T-helper 2 cell (primary cell): Measurements from ENCODE around the gene EFHD2.
A peak's percentile ranks its signal among the peaks of the same experiment; 100 is the strongest.
"Not testable (repeated sequence)": the region's sequence is repeated elsewhere in the genome, so short reads cannot be mapped to it uniquely, and the experiment has no call there.

Experiments used
- DNase-seq, 5 experiments: peaks; one replicate each; pipeline versions ENCODE4 v3.0.0 to v3.0.0-alpha.2; 2012 to 2022

Gene EFHD2

DNA sequence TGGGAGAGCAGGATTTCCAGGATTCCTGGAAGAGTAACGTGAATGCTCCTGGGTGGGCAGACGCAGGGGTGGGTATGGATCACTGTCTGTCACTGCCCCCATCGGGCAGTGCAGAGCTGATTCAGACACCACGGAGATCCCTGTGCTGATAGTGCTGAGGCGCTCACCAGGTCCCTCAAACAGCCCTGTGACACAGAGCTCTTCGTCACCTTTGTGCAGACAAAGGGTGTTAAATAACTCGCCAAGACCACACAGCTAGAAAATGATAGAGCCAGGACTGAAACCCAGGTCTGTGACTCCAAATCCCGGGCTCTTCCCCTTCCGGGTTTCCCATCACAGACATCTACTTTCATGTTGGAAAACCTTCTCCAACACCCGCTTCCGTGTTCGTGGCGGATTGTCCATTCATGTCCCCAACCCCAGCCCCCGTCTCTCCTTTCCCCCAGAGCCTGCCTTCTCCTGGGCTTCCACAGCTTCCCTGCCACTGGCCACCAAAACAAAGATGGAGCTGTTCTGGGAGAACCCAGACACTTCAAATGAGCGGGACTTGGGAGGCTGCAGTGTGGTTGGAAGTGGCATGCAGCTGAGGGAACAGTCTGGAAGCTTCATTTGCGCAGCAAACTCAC is 2.6 kb downstream of the EFHD2 start:
- peak in 3 of 5 experiments; percentile 48 to 85 (median 69) for DNase-seq

- DNase-seq = no peak
Observed at GRCh38 chr1:15412843-15413242, 3.2 kb downstream of the EFHD2 start.

- DNase-seq = no peak
Observed at GRCh38 chr1:15413563-15414444, 4.1 kb downstream of the EFHD2 start.

GRCh38 chr1:15414445-15414983 is 4.8 kb downstream of the EFHD2 start:
- DNase-seq = no peak

DNA sequence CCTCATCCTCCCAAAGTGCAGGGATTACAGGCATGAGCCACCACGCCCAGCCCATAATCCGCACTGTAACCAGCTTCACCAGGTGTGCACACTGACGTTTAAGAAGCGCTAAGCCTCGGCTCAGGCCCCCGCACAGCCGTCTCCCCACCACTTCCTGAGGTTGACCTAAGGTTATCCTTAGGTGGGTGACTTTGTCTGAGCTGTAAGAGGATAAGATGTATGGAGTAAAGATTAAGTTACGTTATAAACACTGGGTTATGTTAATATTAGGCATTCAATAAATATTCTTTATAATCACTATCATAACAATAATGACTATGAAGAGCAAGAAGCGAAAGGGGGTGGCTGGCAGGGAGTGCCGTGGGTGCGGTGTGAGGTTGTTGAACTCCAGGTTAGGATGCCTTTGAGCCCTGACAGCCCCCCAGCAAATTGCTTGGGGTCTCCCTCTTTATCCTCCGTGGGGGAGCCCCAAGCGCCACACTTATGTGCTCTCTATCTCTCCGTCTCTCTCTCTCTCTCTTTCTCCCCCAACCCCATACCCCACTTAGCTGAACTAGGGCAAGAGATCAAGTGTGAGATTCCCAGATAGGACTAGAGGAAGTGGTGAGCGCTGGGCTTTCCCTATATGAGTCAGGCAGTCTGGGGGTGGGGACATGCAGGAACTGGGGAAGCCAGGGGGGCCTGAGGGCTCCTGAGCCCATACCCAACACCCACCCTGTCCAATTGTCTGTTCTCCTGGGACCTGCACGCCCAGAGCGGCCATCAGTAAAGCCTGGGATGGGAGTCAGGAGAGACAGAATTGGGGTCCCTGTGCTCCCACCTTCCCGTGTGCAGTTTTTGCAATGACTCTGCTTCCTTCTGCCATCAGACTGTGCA is 7.6 kb downstream of the EFHD2 start:
- peak in 4 of 5 experiments; percentile 43 to 90 (median 76) for DNase-seq

DNA sequence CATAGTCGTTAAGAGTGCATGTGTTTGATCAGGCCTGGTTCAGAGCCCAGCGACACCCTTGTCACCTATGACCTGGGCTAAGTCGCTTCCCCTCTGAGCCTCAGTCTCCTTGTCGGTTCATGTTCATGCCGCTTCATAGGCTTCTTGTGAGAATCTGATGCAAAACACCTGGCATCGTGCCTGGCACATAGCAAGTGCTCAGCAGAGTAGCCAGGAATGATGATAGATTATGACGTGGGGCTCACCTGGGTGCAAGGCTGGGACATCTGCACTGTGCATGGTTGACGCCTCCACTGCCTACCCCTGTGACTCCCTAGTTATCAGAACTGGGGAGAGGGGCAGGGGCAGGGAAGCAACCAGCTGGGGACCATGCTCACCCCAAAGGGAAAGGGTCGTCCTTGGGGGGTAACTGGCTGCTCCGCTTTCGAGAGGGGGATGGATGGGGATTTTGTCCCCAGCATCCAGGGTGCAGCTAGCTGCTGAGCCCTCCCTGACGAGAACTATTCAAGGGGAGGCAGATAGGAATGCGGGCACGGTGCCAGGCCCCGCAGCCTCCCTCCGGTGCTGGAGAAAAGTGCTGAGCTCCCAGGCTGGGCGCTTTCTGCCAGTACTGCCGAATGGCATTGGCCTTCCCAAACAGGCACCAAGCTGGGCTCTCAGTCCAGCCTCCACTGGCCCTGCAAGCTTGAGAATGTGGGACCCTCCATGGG is 9.3 kb downstream of the EFHD2 start:
- DNase-seq = no peak

- no peak for DNase-seq
Observed at GRCh38 chr1:15420853-15421465, 11.3 kb downstream of the EFHD2 start.

DNA sequence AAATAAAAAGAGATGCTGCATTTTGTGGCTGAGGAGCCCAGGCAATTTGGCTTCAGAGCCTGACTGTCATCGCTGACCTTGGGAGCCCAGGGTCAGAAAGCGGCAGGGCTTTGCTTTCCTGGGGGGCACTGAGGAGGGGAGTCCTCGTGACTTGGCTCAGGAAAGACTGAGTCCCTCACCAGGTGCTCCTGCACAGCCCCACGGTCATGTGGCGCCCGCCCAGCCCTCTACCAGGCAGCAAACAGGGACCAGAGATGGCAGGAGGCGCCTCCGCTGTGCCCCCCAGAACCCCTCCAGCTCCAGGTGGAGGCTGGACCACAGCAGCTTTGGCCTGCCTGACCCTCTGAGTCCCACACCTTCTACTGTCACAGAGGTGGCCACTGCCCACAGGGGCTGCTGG is 13.2 kb downstream of the EFHD2 start:
- DNase-seq = no peak

DNA sequence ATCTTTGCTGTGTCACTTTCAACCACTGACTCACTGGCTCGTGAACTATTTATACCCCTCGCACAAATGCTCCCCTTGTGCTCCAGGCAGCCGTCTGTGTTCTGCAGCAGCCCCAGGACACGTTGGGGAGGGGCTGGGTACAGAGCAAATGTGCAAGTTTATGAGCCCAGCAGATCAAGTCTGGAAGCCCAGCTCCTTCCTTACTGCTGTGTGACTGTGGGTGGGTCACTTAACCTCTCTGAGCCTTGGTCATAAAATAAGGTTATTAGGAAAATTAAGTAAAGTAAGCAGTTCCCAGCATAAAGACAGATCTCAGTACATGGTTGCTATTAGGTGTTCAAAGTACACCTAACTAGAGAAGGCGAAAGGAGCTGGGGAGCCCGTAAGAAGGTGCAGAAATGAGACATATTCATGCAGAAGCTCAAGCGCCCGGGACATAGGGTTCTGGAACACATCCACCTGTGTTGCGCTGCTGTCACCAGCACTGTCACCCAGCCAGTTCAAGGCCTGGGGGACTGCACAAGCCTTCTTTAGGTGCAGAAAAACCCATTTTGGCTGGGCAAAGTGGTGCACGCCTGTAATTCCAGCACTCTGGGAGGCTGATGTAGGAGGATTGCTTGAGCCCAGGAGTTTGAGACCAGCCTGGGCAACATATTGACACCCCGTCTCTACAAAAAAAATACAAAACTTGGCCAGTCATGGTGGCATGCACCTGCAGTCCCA is 13.8 kb downstream of the EFHD2 start:
- no peak for DNase-seq

DNA sequence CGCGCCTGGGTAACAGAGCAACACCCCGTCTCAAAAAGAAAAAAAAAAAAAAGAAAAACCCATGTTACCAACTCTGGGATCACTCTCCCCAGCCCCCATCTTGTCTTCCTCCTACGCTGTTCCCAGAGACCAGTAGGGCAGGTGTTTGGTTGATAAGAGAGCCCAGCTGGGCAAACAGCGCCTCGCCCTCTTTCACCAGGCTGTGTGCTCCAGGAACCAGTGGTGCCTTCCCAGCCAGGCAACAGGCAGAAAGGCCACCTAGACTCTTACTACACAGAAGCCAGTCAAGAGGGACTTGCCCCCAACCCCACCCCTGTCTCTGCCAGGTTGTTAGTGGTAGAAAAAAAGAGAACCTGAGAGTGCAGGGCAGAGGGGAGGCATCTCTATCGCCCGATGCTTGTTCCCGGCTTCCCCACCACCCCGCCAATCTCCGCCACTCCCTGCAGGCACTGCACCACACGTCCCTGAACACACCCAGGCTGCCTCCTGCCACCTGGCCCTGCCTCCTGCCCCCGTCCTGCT is 14.5 kb downstream of the EFHD2 start:
- no peak for DNase-seq

- DNase-seq = no peak
Observed at GRCh38 chr1:15424981-15425380, 15.3 kb downstream of the EFHD2 start.

- DNase-seq = no peak
Observed at GRCh38 chr1:15425521-15425920, 15.8 kb downstream of the EFHD2 start.

- DNase-seq = no peak
Observed at GRCh38 chr1:15425958-15426357, 16.3 kb downstream of the EFHD2 start.

GRCh38 chr1:15426492-15427279 is 17.0 kb downstream of the EFHD2 start:
- DNase-seq = no peak

DNA sequence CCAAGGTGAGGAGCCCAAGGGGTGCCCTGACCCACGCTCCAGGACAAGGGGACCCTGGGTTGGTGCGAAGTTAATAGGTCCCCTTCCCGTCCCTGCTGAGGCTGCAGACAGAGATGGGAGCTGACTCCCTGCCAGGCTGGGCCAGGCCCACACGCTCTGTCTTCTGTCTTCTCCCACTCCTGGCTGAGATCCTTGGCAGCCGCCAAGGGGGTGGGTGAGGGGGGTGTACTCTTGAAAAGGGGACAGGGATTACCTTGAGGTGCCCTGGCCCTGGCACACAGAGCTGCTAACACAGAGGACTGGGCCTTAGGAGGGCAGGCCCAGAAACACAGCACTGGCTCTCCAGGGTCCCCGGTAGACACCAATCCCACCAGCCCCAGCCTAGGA is 17.6 kb downstream of the EFHD2 start:
- no peak for DNase-seq

DNA sequence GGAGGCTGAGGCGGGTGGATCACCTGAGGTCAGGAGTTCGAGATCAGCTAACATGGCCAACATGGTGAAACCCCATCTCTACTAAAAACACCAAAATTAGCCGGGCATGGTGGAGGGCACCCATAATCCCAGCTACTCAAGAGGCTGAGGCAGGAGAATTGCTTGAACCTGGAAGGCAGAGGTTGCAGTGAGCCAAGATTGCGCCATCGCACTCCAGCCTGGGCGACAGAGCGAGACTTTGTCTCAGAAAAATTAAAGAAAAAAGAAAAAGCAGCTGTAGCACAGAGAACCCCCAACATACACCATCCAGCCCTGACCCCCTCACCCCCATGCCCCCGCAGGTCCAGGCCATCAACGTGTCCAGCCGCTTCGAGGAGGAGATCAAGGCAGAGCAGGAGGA is 18.6 kb downstream of the EFHD2 start:
- not testable (repeated sequence) for DNase-seq

DNA sequence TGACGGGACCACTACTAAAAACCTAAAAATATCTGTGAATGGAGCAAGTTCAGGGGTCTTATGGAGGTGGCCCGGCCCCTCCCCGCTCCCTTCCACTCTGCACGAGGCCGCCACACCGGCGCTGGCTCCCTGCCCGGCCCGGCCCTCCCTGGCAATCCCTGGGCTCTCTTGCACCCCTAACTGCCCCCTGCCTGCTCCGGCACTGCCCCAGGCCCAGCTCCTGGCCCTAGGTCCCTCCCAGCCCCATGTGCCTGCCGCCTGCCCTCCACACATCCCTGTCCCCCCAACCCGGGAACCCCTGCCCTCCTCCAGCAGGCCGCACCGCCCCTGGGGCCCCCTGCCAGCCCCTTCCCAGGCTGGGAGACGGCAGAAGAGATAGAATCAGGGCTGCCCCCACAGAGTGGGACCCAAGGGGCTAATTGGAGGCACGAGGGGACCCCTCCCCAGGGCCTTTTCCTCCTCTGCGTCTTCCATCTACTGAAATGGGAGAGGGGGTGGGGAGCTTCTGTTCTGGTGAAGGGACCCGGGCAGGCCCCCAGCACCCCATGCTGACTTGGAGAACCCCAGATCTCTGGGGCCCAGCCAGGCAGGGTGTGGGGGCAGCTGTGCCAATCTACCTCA is 19.2 kb downstream of the EFHD2 start:
- no peak for DNase-seq

DNA sequence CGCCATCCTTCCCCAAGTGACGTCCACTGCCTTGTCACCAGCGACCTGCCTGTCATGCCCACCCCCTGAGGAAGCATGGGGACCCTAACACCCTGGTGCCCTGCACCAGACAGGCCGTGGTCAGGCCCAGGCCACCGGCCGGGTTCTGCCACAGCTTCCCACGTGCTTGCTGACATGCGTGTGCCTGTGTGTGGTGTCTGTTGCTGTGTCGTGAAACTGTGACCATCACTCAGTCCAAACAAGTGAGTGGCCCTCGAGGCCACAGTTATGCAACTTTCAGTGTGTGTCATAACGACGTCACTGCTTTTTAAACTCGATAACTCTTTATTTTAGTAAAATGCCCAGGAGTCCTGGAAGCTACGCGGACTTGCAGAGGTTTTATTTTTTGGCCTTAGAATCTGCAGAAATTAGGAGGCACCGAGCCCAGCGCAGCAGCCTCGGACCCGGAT is 20.0 kb downstream of the EFHD2 start:
- no peak for DNase-seq

- DNase-seq = peak; percentile 53 to 68 (median 58)
Observed at GRCh38 chr1:15430787-15431570, 21.3 kb downstream of the EFHD2 start.
